WTC11 (cell line): Measurements from ENCODE around the gene SLC44A3. TPM values are rescaled to one million over a fixed set of nuclear protein-coding genes. Genes with fewer than 3 reads are reported as not detected.

Source experiments
- ATAC-seq: fragments of 200-7000 bp; cut with Tn5 transposase; 2 replicates; pipeline ENCODE4 v1.10.0; 2021; ENCODE audit warnings: mild to moderate bottlenecking, moderate library complexity
- CTCF ChIA-PET: fragments of 300-600 bp; sonication (Branson Sonifier 250); formaldehyde crosslinking; loops from one replicate; lab custom pipeline; 2021; ENCODE audit warnings: antibody characterized with exemption; lab: Charles Lee
- POLR2A ChIA-PET: fragments of 350-600 bp; sonication (Branson Sonifier 250); formaldehyde crosslinking; loops from one replicate; lab custom pipeline; 2021; ENCODE audit warnings: antibody characterized with exemption; lab: Charles Lee
- DNase-seq: peaks from one replicate; pipeline ENCODE4 v3.0.0; 2021; ENCODE audit warnings: low spot score
- H3K27ac Mint-ChIP-seq: 2 replicates; pipeline ENCODE4 v1.8.0; 2021; ENCODE audit warnings: mixed read lengths
- H3K27me3 Mint-ChIP-seq: 2 replicates; pipeline ENCODE4 v1.8.0; 2021; ENCODE audit warnings: low read depth, mild to moderate bottlenecking, moderate library complexity, mixed read lengths
- H3K36me3 Mint-ChIP-seq: 2 replicates; pipeline ENCODE4 v1.8.0; 2021; ENCODE audit warnings: mixed read lengths
- H3K4me1 Mint-ChIP-seq: 2 replicates; pipeline ENCODE4 v1.8.0; 2022; ENCODE audit warnings: mixed read lengths
- H3K4me3 Mint-ChIP-seq: 2 replicates; pipeline ENCODE4 v1.8.0; 2021; ENCODE audit warnings: mild to moderate bottlenecking, moderate library complexity, mixed read lengths
- H3K9me3 Mint-ChIP-seq: 2 replicates; pipeline ENCODE4 v1.8.0; 2021; ENCODE audit warnings: mixed read lengths
- ATF6 ChIP-seq: sonication (generic); formaldehyde crosslinking; IDR thresholded peaks from 2 replicates; pipeline ENCODE4 v1.8.1; 2023; ENCODE audit warnings: mild to moderate bottlenecking, missing genetic modification reagents
- CREB1 ChIP-seq: sonication (generic); formaldehyde crosslinking; IDR thresholded peaks from 2 replicates; pipeline ENCODE4 v1.8.0; 2023; ENCODE audit warnings: mild to moderate bottlenecking, missing genetic modification reagents
- E2F1 ChIP-seq: sonication (generic); formaldehyde crosslinking; IDR thresholded peaks from 2 replicates; pipeline ENCODE4 v1.8.0; 2022; ENCODE audit warnings: mild to moderate bottlenecking, missing genetic modification reagents
- E2F5 ChIP-seq: sonication (generic); formaldehyde crosslinking; IDR thresholded peaks from 2 replicates; pipeline ENCODE4 v1.8.1; 2022; ENCODE audit warnings: mild to moderate bottlenecking, moderate library complexity, missing genetic modification reagents
- ESRRA ChIP-seq: sonication (generic); formaldehyde crosslinking; IDR thresholded peaks from 2 replicates; pipeline ENCODE4 v1.8.1; 2022; ENCODE audit warnings: mild to moderate bottlenecking, missing genetic modification reagents, borderline replicate concordance
- GRHL2 ChIP-seq: fragments of 250-450 bp; sonication (Bioruptor Pico); IDR thresholded peaks from 2 replicates; pipeline ENCODE4 v1.8.0; 2022; ENCODE audit warnings: mild to moderate bottlenecking, moderate library complexity; ENCODE audit not compliant: insufficient replicate concordance, severe bottlenecking
- HMGXB4 ChIP-seq: sonication (generic); formaldehyde crosslinking; IDR thresholded peaks from 2 replicates; pipeline ENCODE4 v1.8.1; 2023; ENCODE audit warnings: mild to moderate bottlenecking, moderate library complexity, missing genetic modification reagents
- NFATC4 ChIP-seq: fragments of 250-450 bp; sonication (Bioruptor Pico); IDR thresholded peaks from 2 replicates; pipeline ENCODE4 v1.9.0; 2021; ENCODE audit warnings: mild to moderate bottlenecking
- RORB ChIP-seq: fragments of 250-450 bp; sonication (Bioruptor Pico); IDR thresholded peaks from 2 replicates; pipeline ENCODE4 v1.9.0; 2021; ENCODE audit warnings: mild to moderate bottlenecking
- TP53 ChIP-seq: sonication (generic); formaldehyde crosslinking; IDR thresholded peaks from 2 replicates; pipeline ENCODE4 v1.8.1; 2023; ENCODE audit warnings: mild to moderate bottlenecking, missing genetic modification reagents
- ZNF317 ChIP-seq: sonication (generic); formaldehyde crosslinking; IDR thresholded peaks from 2 replicates; pipeline ENCODE4 v1.8.1; 2023; ENCODE audit warnings: low read depth, mild to moderate bottlenecking, moderate library complexity, missing genetic modification reagents, borderline replicate concordance
- ZNF532 ChIP-seq: fragments of 250-450 bp; sonication (Bioruptor Pico); IDR thresholded peaks from 2 replicates; pipeline ENCODE4 v1.9.0; 2021; ENCODE audit warnings: mild to moderate bottlenecking, borderline replicate concordance
- total RNA-seq: library from RNA; stranded (reverse); gene quantifications from 3 replicates; pipeline ENCODE4 v1.2.3, GENCODE V29; 2021

Gene SLC44A3
- total RNA-seq, 1 experiment from 2014 or later = 4.7 TPM

DNA sequence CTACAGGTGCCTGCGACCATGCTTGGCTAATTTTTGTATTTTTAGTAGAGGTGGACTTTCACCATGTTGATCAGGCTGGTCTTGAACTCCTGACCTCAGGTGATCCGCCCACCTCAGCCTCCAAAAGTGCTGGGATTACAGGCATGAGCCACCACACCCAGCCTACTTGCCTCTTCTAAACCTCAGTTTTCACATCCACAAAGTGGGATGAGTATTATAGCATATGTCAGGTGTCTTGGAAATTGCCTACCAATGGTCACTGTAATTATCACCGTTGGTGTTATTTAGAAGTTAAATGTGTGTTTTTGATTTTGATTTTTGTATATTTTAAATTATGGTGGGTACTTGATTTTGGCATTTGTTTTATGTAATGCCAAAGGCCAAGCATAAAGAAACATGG lies 36.7 kb downstream of the SLC44A3 start (continued):
- TF ChIP-seq ZNF532 (CRISPR knock-in tag) = no peak
- TF ChIP-seq E2F5 = no peak
- TF ChIP-seq RORB (CRISPR knock-in tag) = no peak

- Mint-ChIP-seq H3K4me1 (peaks cover 18% of the 10 kb centered on the region), H3K27ac (no peak overlapping the region)
- POLR2A ChIA-PET = interaction anchor here (0.7 kb wide), 1 partner anchor 45 kb away, joined by 3 read pairs; no protein-coding TSS in a partner anchor
These were observed 38.1 kb downstream of the SLC44A3 start for GRCh38 chr1:94858276-94858675.

GRCh38 chr1:94859174-94859573 lies 39.0 kb downstream of the SLC44A3 start:
- H3K9me3 Mint-ChIP-seq = no peaks in the 10 kb centered on the region
- ChIA-PET CTCF (interaction anchor here (0.6 to 2.8 kb wide), 2 partner anchors 182 to 184 kb away, joined by 3 to 16 read pairs; no protein-coding TSS in a partner anchor), POLR2A (no interaction called here)
- H3K27ac Mint-ChIP-seq = no peak overlapping the region
- H3K36me3 Mint-ChIP-seq = no peaks in the 10 kb centered on the region
- no peaks in the 10 kb centered on the region for H3K27me3 Mint-ChIP-seq
- TF ChIP-seq GRHL2 (CRISPR knock-in tag) = no peak
- TF ChIP-seq, all 79 proteins: peak for 0
- ATAC-seq = no peak
- no peak overlapping the region for H3K4me3 Mint-ChIP-seq
- no peak for DNase-seq
- H3K4me1 Mint-ChIP-seq = peaks cover 27% of the 10 kb centered on the region

More at GRCh38 chr1:94858276-94858675, 38.1 kb downstream of the SLC44A3 start:
- ATAC-seq = no peak
- Mint-ChIP-seq H3K9me3 (no peaks in the 10 kb centered on the region), H3K36me3 (no peaks in the 10 kb centered on the region)
- TF ChIP-seq E2F1 (CRISPR knock-in tag) (no peak), HMGXB4 (CRISPR knock-in tag) (no peak), NFATC4 (CRISPR knock-in tag) (no peak), ESRRA (CRISPR knock-in tag) (no peak), ZNF317 (no peak), CREB1 (no peak), TP53 (CRISPR knock-in tag) (no peak)
- TF ChIP-seq, all 79 proteins: peak for 0
- no peak overlapping the region for H3K4me3 Mint-ChIP-seq
- H3K27me3 Mint-ChIP-seq = no peaks in the 10 kb centered on the region
- no peak for DNase-seq
- CTCF ChIA-PET = interaction anchor here (0.6 to 2.8 kb wide), 6 partner anchors 15 to 375 kb away, joined by 3 to 16 read pairs (median 4); partner anchors contain the start of gene RWDD3

DNA sequence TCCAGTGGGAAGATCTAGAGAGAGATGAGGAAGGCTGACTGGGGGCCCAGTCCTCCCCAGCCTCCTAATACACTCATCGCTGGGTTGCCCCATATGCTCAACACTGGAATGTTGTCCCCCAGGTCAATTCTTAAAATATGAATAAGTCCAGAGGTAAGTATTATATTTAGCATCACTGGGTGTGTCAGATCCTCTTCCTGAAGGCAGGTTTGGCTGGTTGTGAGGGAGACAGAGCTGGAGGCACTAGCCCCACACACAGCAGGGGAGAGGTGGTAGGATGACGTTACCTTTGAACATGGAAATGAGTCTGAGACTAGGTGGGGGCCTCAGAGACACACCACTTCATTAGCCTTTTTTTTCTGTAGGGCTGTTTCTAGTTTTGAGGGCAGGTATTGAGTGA lies 42.6 kb downstream of the SLC44A3 start:
- no peak for TF ChIP-seq ATF6 (CRISPR knock-in tag)
- no peak overlapping the region for H3K27ac Mint-ChIP-seq
- DNase-seq = no peak
- no peaks in the 10 kb centered on the region for H3K36me3 Mint-ChIP-seq
- no peaks in the 10 kb centered on the region for H3K9me3 Mint-ChIP-seq
- peaks cover 59% of the 10 kb centered on the region for H3K4me1 Mint-ChIP-seq
- CTCF ChIA-PET = interaction anchor here (0.9 to 5.2 kb wide), 4 partner anchors 8 to 181 kb away, joined by 3 to 42 read pairs (median 12); no protein-coding TSS in a partner anchor
- no peak overlapping the region for H3K4me3 Mint-ChIP-seq
- ATAC-seq = peak; percentile 32; the same call in 1 of the 2 replicates
- POLR2A ChIA-PET = interaction anchor here (0.6 kb wide), 1 partner anchor 179 kb away, joined by 3 read pairs; no protein-coding TSS in a partner anchor
- no peaks in the 10 kb centered on the region for H3K27me3 Mint-ChIP-seq
